CD4-positive, alpha-beta T cell treated with Interleukin-6 at 100 ng/mL for 8 hours (primary cell): ENCODE data around the gene RPGRIP1.
A peak's percentile ranks its signal among the peaks of the same experiment; 100 is the strongest.
"Not testable (repeated sequence)": the region's sequence is repeated elsewhere in the genome, so short reads cannot be mapped to it uniquely, and the experiment has no call there.

Experiments
- DNase-seq: peaks from one replicate; pipeline ENCODE4 v3.0.0-alpha.2; 2020; ENCODE audit warnings: mixed read lengths, low spot score

The RPGRIP1 gene

GRCh38 chr14:21302013-21302835 lies 22.3 kb downstream of the RPGRIP1 start:
- DNase-seq: no peak

GRCh38 chr14:21302836-21303140 lies 22.9 kb downstream of the RPGRIP1 start:
- not testable (repeated sequence) for DNase-seq

GRCh38 chr14:21307637-21308036 lies 27.8 kb downstream of the RPGRIP1 start:
- DNase-seq: no peak

GRCh38 chr14:21308132-21308478 lies 28.2 kb downstream of the RPGRIP1 start:
- DNase-seq: no peak

GRCh38 chr14:21308479-21309237 lies 28.8 kb downstream of the RPGRIP1 start:
- peak; percentile 85 for DNase-seq

- no peak for DNase-seq
Measured at GRCh38 chr14:21309238-21309636, 29.4 kb downstream of the RPGRIP1 start.

GRCh38 chr14:21309956-21310355 lies 30.1 kb downstream of the RPGRIP1 start:
- no peak for DNase-seq

GRCh38 chr14:21311614-21312013 lies 31.7 kb downstream of the RPGRIP1 start:
- DNase-seq: no peak

GRCh38 chr14:21313512-21313911 lies 33.6 kb downstream of the RPGRIP1 start:
- no peak for DNase-seq

- no peak for DNase-seq
Measured at GRCh38 chr14:21317398-21317797, 37.5 kb downstream of the RPGRIP1 start.

GRCh38 chr14:21320913-21321312 lies 41.0 kb downstream of the RPGRIP1 start:
- DNase-seq: no peak

- no peak for DNase-seq
Measured at GRCh38 chr14:21322716-21323115, 42.8 kb downstream of the RPGRIP1 start.

- no peak for DNase-seq
Measured at GRCh38 chr14:21326972-21327371, 47.1 kb downstream of the RPGRIP1 start.
